ENCODE measurements around the gene OTOG. TPM values are rescaled to one million over a fixed set of nuclear protein-coding genes. Genes with fewer than 3 reads are reported as not detected.

Gene OTOG
- total and polyA plus RNA-seq, 4 donors, result 0.11 TPM; not detected in 3

DNA sequence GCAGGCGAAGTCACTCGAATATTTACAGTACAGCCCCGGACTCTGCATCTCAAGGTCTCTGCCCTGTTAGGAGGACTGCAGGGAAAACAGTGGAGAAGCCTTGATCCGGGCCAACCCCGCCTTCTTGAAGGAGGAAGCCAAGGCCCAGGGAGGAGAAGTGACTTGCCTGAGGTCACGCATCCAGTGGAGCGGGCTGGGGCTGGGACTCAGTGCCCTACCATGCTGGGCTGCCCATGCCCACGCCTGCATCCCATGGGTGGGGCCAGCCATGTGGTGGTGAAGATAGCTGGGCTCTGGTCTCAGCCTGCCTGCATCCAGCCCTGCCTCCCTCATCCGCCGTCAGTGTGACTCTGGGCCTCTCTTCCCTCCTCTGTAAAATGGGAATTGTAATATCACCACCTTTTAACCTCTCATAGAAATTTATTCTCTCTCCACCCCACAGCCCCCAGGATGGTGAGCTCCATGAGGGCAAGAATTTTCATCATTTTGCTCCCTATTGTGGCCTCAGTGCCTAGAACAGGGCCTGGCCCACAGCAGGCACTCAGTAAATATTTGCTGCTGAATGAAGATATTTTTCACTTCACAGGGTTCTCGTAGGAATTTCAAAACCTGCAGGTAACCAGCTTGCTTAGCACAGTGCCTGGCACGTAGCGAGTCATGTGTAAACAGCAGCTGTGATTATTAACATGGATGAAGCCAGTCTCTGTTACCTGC lies 57.3 kb downstream of the OTOG start:
- no peak for DNase-seq
- ATAC-seq (ENCODE audit: insufficient read depth, low FRiP score), result no peak
- no peaks in the 10 kb centered on the region for H3K36me3 ChIP-seq (ENCODE audit: control insufficient read depth in 4 of 4, insufficient read depth in 4 of 4, low read length in 4 of 4)
- no peak overlapping the region for H3K4me3 ChIP-seq
- no peak overlapping the region for H3K27ac ChIP-seq (ENCODE audit: low read depth in 1 of 2, low read length in 1 of 2)
- H3K4me1 ChIP-seq (ENCODE audit: control insufficient read depth in 5 of 5, insufficient read depth in 5 of 5, low read length in 5 of 5), result no peaks in the 10 kb centered on the region
- WGBS, 2 donors, result 77 to 80% methylated on average over 13 of the region's 13 CpGs
- H3K9me3 ChIP-seq (ENCODE audit: control insufficient read depth in 4 of 4, insufficient read depth in 3 of 4, low read length in 3 of 4), result no peaks in the 10 kb centered on the region
- no peaks in the 10 kb centered on the region for H3K27me3 ChIP-seq (ENCODE audit: control insufficient read depth in 3 of 3, insufficient read depth in 3 of 3, low read length in 2 of 3)
- TF ChIP-seq, protein P1, sequence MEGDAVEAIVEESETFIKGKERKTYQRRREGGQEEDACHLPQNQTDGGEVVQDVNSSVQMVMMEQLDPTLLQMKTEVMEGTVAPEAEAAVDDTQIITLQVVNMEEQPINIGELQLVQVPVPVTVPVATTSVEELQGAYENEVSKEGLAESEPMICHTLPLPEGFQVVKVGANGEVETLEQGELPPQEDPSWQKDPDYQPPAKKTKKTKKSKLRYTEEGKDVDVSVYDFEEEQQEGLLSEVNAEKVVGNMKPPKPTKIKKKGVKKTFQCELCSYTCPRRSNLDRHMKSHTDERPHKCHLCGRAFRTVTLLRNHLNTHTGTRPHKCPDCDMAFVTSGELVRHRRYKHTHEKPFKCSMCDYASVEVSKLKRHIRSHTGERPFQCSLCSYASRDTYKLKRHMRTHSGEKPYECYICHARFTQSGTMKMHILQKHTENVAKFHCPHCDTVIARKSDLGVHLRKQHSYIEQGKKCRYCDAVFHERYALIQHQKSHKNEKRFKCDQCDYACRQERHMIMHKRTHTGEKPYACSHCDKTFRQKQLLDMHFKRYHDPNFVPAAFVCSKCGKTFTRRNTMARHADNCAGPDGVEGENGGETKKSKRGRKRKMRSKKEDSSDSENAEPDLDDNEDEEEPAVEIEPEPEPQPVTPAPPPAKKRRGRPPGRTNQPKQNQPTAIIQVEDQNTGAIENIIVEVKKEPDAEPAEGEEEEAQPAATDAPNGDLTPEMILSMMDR (IDR thresholded peaks at IDR 0.05; ENCODE audit: control extremely low read depth, extremely low read depth), result no peak
- H3K9ac ChIP-seq (ENCODE audit: insufficient read depth in 1 of 2, low read length in 2 of 2), result no peak overlapping the region

DNA sequence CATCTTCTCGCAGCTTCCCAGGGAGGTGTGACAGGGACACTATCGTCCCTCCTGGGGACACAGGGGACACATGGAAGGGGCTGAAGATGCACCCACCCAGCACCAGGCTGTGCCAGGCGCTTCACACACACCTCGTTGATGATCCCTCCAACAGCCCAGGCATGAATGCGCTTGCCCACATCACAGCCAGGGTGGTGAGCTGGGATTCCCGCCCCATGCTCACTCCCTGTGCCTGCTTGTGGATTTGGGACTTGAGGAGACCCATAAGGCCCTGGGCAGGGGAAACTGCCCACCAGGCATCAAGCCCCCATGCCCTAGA lies 57.8 kb downstream of the OTOG start:
- 80 to 82% methylated on average over 6 of the region's 6 CpGs for WGBS, 2 donors
- Histone ChIP-seq H3K4me3 (no peak overlapping the region), H3K36me3 (ENCODE audit: control insufficient read depth in 4 of 4, insufficient read depth in 4 of 4, low read length in 4 of 4) (no peaks in the 10 kb centered on the region), H3K4me1 (ENCODE audit: control insufficient read depth in 5 of 5, insufficient read depth in 5 of 5, low read length in 5 of 5) (no peaks in the 10 kb centered on the region), H3K27me3 (ENCODE audit: control insufficient read depth in 3 of 3, insufficient read depth in 3 of 3, low read length in 2 of 3) (no peaks in the 10 kb centered on the region), H3K9me3 (ENCODE audit: control insufficient read depth in 4 of 4, insufficient read depth in 3 of 4, low read length in 3 of 4) (no peaks in the 10 kb centered on the region), H3K9ac (ENCODE audit: insufficient read depth in 1 of 2, low read length in 2 of 2) (no peak overlapping the region), H3K27ac (ENCODE audit: low read depth in 1 of 2, low read length in 1 of 2) (no peak overlapping the region)
- ATAC-seq (ENCODE audit: insufficient read depth, low FRiP score) (no peak), DNase-seq (no peak)
- TF ChIP-seq, protein P1 (IDR thresholded peaks at IDR 0.05; ENCODE audit: control extremely low read depth, extremely low read depth), result no peak

DNA sequence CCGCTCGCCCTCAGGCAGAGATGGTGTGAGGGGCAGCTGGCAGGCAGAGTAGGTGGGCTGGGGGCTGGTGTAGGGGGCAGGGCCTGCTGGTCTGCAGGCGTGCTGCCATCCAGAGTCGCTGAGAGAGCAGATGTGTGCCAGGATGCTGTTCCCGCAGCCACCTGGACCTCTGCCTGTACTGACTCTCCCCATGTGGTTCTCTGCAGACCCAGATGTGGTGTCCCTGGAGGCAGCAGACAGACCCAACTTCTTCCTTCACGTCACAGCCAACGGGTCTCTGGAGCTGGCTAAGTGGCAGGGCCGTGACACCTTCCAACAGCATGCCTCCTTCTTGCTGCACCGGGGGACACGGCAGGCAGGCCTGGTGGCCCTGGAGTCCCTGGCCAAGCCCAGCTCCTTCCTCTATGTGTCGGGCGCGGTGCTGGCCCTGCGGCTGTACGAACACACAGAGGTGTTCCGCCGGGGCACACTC lies 58.6 kb downstream of the OTOG start:
- TF ChIP-seq, protein P1 (IDR thresholded peaks at IDR 0.05; ENCODE audit: control extremely low read depth, extremely low read depth), result no peak
- DNase-seq, result no peak

More for the DNA sequence above, 58.6 kb downstream of the OTOG start:
- Histone ChIP-seq H3K4me1 (ENCODE audit: control insufficient read depth in 5 of 5, insufficient read depth in 5 of 5, low read length in 5 of 5) (no peaks in the 10 kb centered on the region), H3K4me3 (no peak overlapping the region), H3K36me3 (ENCODE audit: control insufficient read depth in 4 of 4, insufficient read depth in 4 of 4, low read length in 4 of 4) (no peaks in the 10 kb centered on the region), H3K9ac (ENCODE audit: insufficient read depth in 1 of 2, low read length in 2 of 2) (no peak overlapping the region), H3K27me3 (ENCODE audit: control insufficient read depth in 3 of 3, insufficient read depth in 3 of 3, low read length in 2 of 3) (no peaks in the 10 kb centered on the region), H3K27ac (ENCODE audit: low read depth in 1 of 2, low read length in 1 of 2) (no peak overlapping the region), H3K9me3 (ENCODE audit: control insufficient read depth in 4 of 4, insufficient read depth in 3 of 4, low read length in 3 of 4) (no peaks in the 10 kb centered on the region)
- ATAC-seq (ENCODE audit: insufficient read depth, low FRiP score), result no peak
- WGBS, 2 donors, result 79 to 91% methylated on average over 16 to 17 of the region's 17 CpGs
